Measurements from ENCODE around the gene CLIC4.
"Not testable (repeated sequence)": the region's sequence is repeated elsewhere in the genome, so short reads cannot be mapped to it uniquely, and the experiment has no call there.

The CLIC4 gene

GRCh38 chr1:24745711-24746413, 615 bp downstream of the CLIC4 start:
- DNase-seq (ENCODE audit: low read depth in 2 of 2): no peak

- DNase-seq (ENCODE audit: low read depth in 2 of 2): no peak
Measured at GRCh38 chr1:24748191-24749121, 3.2 kb downstream of the CLIC4 start.

- DNase-seq (ENCODE audit: low read depth in 2 of 2): no peak
Measured at GRCh38 chr1:24749252-24749651, 4.0 kb downstream of the CLIC4 start.

- DNase-seq (ENCODE audit: low read depth in 2 of 2): no peak
Measured at GRCh38 chr1:24749886-24750285, 4.6 kb downstream of the CLIC4 start.

- no peak for DNase-seq (ENCODE audit: low read depth in 2 of 2)
Measured at GRCh38 chr1:24751833-24752232, 6.6 kb downstream of the CLIC4 start.

GRCh38 chr1:24752305-24752704, 7.1 kb downstream of the CLIC4 start:
- DNase-seq (ENCODE audit: low read depth in 2 of 2): no peak

GRCh38 chr1:24754229-24754628, 9.0 kb downstream of the CLIC4 start:
- DNase-seq (ENCODE audit: low read depth in 2 of 2): no peak

- DNase-seq (ENCODE audit: low read depth in 2 of 2): not testable (repeated sequence)
Measured at GRCh38 chr1:24755323-24755722, 10.1 kb downstream of the CLIC4 start.

- DNase-seq (ENCODE audit: low read depth in 2 of 2): no peak
Measured at GRCh38 chr1:24756395-24756794, 11.1 kb downstream of the CLIC4 start.

- no peak for DNase-seq (ENCODE audit: low read depth in 2 of 2)
Measured at GRCh38 chr1:24759492-24759891, 14.2 kb downstream of the CLIC4 start.

- DNase-seq (ENCODE audit: low read depth in 2 of 2): no peak
Measured at GRCh38 chr1:24761582-24761981, 16.3 kb downstream of the CLIC4 start.

GRCh38 chr1:24762133-24762676, 17.0 kb downstream of the CLIC4 start:
- DNase-seq (ENCODE audit: low read depth in 2 of 2): no peak

GRCh38 chr1:24763671-24764070, 18.4 kb downstream of the CLIC4 start:
- DNase-seq (ENCODE audit: low read depth in 2 of 2): no peak

- DNase-seq (ENCODE audit: low read depth in 2 of 2): no peak
Measured at GRCh38 chr1:24764439-24764838, 19.2 kb downstream of the CLIC4 start.

GRCh38 chr1:24764848-24765247, 19.6 kb downstream of the CLIC4 start:
- no peak for DNase-seq (ENCODE audit: low read depth in 2 of 2)

GRCh38 chr1:24765308-24765988, 20.2 kb downstream of the CLIC4 start:
- no peak for DNase-seq (ENCODE audit: low read depth in 2 of 2)

- no peak for DNase-seq (ENCODE audit: low read depth in 2 of 2)
Measured at GRCh38 chr1:24767351-24767750, 22.1 kb downstream of the CLIC4 start.

GRCh38 chr1:24768873-24769605, 23.8 kb downstream of the CLIC4 start:
- DNase-seq (ENCODE audit: low read depth in 2 of 2): no peak

GRCh38 chr1:24769656-24770651, 24.7 kb downstream of the CLIC4 start:
- no peak for DNase-seq (ENCODE audit: low read depth in 2 of 2)

GRCh38 chr1:24770881-24771280, 25.6 kb downstream of the CLIC4 start:
- no peak for DNase-seq (ENCODE audit: low read depth in 2 of 2)

Measured in stimulated activated CD8-positive, alpha-beta memory T cell treated with anti-CD3 and anti-CD28 coated beads, Interleukin-2, amount 100 ng/mL, for 1 hour (primary cell).